A549 (cell line): ENCODE data around the gene PRDM12.

Experiments
- CTCF ChIP-seq: fragments of >200 bp; sonication (Bioruptor Twin); formaldehyde crosslinking; IDR thresholded peaks from 3 replicates; pipeline ENCODE4 v1.5.1; 2016
- ELK1 ChIP-seq: fragments of 150-350 bp; IDR thresholded peaks from 2 replicates; pipeline ENCODE4 v1.6.1; 2014; ENCODE audit warnings: low read depth, mild to moderate bottlenecking, low read length
- RAD21 ChIP-seq, 2 experiments: fragments of >200 bp in 1 of 2; sonication (Bioruptor Twin) in 1 of 2; formaldehyde crosslinking in 1 of 2; IDR thresholded peaks in 1 of 2; conservative IDR thresholded peaks in 1 of 2; 2 replicates in 1 of 2; 3 replicates in 1 of 2; pipeline ENCODE4 v1.6.1; 2012 to 2018; ENCODE audit warnings: inconsistent platforms in 1 of 2
- RFX5 ChIP-seq: fragments of 450-650 bp; IDR thresholded peaks from 2 replicates; pipeline ENCODE4 v1.7.1; 2014; ENCODE audit warnings: antibody characterized with exemption, mild to moderate bottlenecking, moderate library complexity

DNA sequence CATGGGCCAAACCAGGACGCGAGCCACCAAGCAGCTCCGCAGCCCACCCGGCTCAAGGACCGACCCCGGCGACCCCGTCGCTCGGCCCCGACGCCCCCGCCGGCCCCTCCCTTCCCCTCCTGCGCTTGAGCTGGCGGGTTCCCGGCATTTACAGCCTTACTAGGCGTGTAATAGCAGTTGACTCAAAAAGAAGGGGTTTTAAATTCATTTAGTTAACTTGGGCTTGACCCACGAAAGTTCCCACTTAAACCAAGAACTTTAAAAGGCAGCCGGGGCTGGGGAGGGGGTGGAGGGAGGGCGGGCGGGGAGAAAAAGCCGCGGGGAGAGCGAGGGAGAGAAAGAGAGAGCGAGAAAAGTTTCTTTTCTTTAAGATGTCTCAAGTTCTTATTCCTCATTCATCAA, 636 bp downstream of the PRDM12 start:
- TF ChIP-seq ELK1 = no peak
- TF ChIP-seq RFX5 = no peak
- no peak for TF ChIP-seq RAD21 (conservative IDR thresholded peaks at IDR 0.05 in 1 of 2, IDR thresholded peaks at IDR 0.05 in 1 of 2)
- TF ChIP-seq CTCF = no peak
